Gastroesophageal sphincter (tissue), 4 donors: ENCODE data around the gene KIF1A. TPM values are rescaled to one million over a fixed set of nuclear protein-coding genes. Genes with fewer than 3 reads are reported as not detected.

Experiments used
- ATAC-seq: fragments of 150-250 bp; one replicate; pipeline ENCODE4 v1.9.1; 2016; ENCODE audit warnings: mild to moderate bottlenecking, moderate library complexity
- H3K27ac ChIP-seq, 4 donors: fragments of 200-600 bp; sonication (generic) in 3 of 4; 1 replicate in 3 of 4; 2 replicates in 1 of 4; pipeline ENCODE4 v1.5.1; 2016 to 2019
- H3K27me3 ChIP-seq: fragments of 200-600 bp; sonication (generic); one replicate; pipeline ENCODE4 v1.5.1; 2019
- H3K36me3 ChIP-seq, 2 donors: fragments of 200-600 bp; sonication (generic); one replicate each; pipeline ENCODE4 v1.5.1; 2019; ENCODE audit warnings: control low read depth in 1 of 2
- H3K4me1 ChIP-seq, 3 donors: fragments of 200-600 bp; sonication (generic); 1 replicate in 2 of 3; 2 replicates in 1 of 3; pipeline ENCODE4 v1.5.1; 2016 to 2019; ENCODE audit warnings: control low read depth in 2 of 3
- H3K4me3 ChIP-seq, 2 donors: fragments of 200-600 bp; sonication (generic); one replicate each; pipeline ENCODE4 v1.5.1; 2019; ENCODE audit warnings: mild to moderate bottlenecking in 1 of 2, moderate library complexity in 1 of 2
- H3K9me3 ChIP-seq, 3 donors: fragments of 200-600 bp; sonication (generic); one replicate each; pipeline ENCODE4 v1.5.1; 2017 to 2019; ENCODE audit warnings: control low read depth in 2 of 3
- EP300 ChIP-seq: sonication (generic); formaldehyde crosslinking; IDR thresholded peaks from one replicate; pipeline ENCODE4 v1.6.1; 2017; ENCODE audit warnings: antibody characterized with exemption, mild to moderate bottlenecking
- POLR2A ChIP-seq, 2 donors: fragments of 450-650 bp; IDR thresholded peaks; one replicate each; pipeline ENCODE4 v1.6.1; 2017; ENCODE audit warnings: antibody characterized with exemption in 2 of 2, mild to moderate bottlenecking in 2 of 2, moderate library complexity in 1 of 2
- POLR2AphosphoS5 ChIP-seq: sonication (generic); formaldehyde crosslinking; IDR thresholded peaks from one replicate; pipeline ENCODE4 v1.6.1; 2017; ENCODE audit warnings: antibody characterized with exemption
- WGBS, 2 donors: methylation state at CpG; one replicate each; pipeline ENCODE4 v1.1.5; 2018; ENCODE audit warnings: low coverage in 1 of 2; 5-methylcytosine and 5-hydroxymethylcytosine counted together
- total RNA-seq, 4 donors: library from RNA; depleted of rRNA; stranded (reverse); fragments of >200 nt; gene quantifications; one replicate each; pipeline ENCODE4 v1.1.0, GENCODE V29; 2016
- TF ChIP-seq, protein P1 (sequence below), 4 experiments: fragments of 200-600 bp in 2 of 4; fragments of 450-650 bp in 2 of 4; sonication (generic) in 1 of 4; IDR thresholded peaks; one replicate each; pipeline ENCODE4 v1.5.1; 2017 to 2019; ENCODE audit warnings: antibody characterized with exemption in 4 of 4, mild to moderate bottlenecking in 2 of 4, moderate library complexity in 2 of 4

The KIF1A gene
- total RNA-seq, 4 donors from 2014 or later = 0.62 to 2.3 (median 1.6) TPM

DNA sequence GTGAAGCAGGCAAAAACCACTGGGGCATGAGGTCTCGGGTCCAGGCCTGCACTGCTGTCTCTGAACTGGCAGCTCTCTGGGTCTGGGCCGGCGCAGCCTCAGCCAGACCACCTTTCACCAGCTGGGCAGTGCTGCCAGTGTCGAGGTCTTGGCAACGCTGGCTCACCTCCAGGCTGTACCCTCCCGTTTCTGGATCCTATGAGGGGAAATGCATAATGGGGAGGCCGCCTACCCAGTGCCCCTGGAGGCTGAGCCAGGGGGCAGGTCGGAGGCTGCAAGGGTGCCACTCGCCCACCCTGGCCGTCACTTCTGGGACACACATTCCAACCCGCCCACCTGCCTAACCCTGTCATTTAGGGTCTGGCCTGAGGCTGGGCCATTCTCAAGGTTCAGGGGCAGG is 24.6 kb downstream of the KIF1A start:
- 78% methylated on average over 5 of the region's 11 CpGs; no CpG with 5 or more reads in 1 of the 2 donors for WGBS, 2 donors
- no peaks in the 10 kb centered on the region for H3K36me3 ChIP-seq
- ATAC-seq = no peak
- no peaks in the 10 kb centered on the region for H3K9me3 ChIP-seq
- H3K27me3 ChIP-seq = peaks cover 52% of the 10 kb centered on the region
- TF ChIP-seq, protein P1, sequence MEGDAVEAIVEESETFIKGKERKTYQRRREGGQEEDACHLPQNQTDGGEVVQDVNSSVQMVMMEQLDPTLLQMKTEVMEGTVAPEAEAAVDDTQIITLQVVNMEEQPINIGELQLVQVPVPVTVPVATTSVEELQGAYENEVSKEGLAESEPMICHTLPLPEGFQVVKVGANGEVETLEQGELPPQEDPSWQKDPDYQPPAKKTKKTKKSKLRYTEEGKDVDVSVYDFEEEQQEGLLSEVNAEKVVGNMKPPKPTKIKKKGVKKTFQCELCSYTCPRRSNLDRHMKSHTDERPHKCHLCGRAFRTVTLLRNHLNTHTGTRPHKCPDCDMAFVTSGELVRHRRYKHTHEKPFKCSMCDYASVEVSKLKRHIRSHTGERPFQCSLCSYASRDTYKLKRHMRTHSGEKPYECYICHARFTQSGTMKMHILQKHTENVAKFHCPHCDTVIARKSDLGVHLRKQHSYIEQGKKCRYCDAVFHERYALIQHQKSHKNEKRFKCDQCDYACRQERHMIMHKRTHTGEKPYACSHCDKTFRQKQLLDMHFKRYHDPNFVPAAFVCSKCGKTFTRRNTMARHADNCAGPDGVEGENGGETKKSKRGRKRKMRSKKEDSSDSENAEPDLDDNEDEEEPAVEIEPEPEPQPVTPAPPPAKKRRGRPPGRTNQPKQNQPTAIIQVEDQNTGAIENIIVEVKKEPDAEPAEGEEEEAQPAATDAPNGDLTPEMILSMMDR (IDR thresholded peaks at IDR 0.05) = no peak
- TF ChIP-seq POLR2A (IDR thresholded peaks at IDR 0.05) = no peak
- TF ChIP-seq POLR2AphosphoS5 = no peak
- no peak for TF ChIP-seq EP300
- H3K4me1 ChIP-seq = peaks cover 0 to 8% (median 0%) of the 10 kb centered on the region in 3 donors
- no peak overlapping the region for H3K4me3 ChIP-seq
- H3K27ac ChIP-seq = no peak overlapping the region

DNA sequence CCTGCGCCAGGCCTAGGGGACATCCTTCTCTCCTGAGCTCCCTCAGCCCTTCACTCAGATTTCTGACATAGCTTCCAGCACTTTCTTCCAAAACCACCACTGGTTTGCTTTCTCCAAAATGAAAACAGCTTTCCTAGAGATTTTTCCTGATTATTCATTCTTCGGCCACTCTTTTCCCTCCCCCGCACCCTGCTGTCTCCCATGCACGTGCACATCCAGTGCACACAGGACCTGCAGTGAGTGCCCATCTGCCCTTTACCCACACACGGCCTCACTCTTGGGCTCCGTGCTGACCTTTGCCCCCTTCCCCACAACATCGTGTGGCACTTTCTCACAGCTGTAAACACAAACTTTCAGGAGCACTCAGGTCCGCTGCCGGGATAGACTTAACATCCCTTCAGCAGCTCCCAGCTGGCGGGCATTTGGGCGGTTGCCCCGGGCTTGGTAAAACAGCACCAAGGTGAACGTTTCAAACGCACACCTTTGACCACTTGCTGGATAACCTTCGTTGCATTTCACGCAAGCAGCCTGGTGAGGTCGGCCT is 25.8 kb downstream of the KIF1A start:
- H3K27ac ChIP-seq = no peak overlapping the region
- no peak overlapping the region for H3K4me3 ChIP-seq
- 72 to 77% methylated on average over 6 to 16 of the region's 17 CpGs for WGBS, 2 donors
- TF ChIP-seq POLR2A (IDR thresholded peaks at IDR 0.05) = no peak
- TF ChIP-seq EP300 = no peak
- no peak for TF ChIP-seq POLR2AphosphoS5
- TF ChIP-seq, protein P1 (IDR thresholded peaks at IDR 0.05) = no peak
- H3K36me3 ChIP-seq = no peaks in the 10 kb centered on the region
- H3K27me3 ChIP-seq = peaks cover 42% of the 10 kb centered on the region
- H3K9me3 ChIP-seq = no peaks in the 10 kb centered on the region
- H3K4me1 ChIP-seq = no peaks in the 10 kb centered on the region
- no peak for ATAC-seq

DNA sequence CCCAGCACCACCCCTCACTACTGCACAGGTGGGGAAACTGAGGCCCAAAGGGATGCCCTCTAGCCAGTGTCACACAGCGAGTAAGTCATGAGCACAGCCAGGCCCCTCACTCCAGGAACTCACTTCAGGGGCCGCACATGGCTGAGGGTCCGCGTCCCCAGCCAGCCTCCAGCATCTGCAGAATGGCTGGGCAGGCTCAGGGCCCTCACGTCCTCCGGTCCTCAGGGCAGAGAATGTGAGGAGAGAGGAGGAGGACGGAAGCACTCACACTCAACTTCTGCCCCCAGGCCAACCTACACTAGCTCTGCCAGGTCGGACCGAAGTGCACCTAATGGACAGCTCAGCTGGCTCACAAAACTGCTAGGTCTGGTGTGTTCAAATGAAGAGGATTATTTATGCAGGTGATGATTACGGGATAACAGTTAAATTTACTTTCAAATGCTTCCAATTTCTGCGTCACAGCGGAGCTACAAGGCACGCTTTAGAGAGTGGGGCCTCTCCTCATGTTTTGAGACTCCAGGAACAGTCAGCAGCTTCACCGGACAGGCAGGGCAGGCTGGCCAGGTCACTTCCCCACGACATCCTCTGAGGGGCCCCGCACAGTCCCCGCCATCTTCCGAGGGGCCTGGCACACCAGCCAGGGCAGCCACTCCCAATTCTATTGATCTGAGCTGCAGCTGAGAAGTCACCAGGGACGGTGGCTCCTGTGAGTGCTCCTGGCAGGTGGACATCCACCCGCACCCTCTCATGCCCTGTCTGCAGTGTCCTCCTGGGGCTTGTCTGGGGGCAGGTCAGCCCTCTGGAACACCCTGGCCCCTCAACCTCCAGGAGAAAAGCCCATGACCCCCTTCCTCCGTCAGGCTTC is 26.5 kb downstream of the KIF1A start:
- H3K27me3 ChIP-seq = peaks cover 35% of the 10 kb centered on the region
- no peak for ATAC-seq

DNA sequence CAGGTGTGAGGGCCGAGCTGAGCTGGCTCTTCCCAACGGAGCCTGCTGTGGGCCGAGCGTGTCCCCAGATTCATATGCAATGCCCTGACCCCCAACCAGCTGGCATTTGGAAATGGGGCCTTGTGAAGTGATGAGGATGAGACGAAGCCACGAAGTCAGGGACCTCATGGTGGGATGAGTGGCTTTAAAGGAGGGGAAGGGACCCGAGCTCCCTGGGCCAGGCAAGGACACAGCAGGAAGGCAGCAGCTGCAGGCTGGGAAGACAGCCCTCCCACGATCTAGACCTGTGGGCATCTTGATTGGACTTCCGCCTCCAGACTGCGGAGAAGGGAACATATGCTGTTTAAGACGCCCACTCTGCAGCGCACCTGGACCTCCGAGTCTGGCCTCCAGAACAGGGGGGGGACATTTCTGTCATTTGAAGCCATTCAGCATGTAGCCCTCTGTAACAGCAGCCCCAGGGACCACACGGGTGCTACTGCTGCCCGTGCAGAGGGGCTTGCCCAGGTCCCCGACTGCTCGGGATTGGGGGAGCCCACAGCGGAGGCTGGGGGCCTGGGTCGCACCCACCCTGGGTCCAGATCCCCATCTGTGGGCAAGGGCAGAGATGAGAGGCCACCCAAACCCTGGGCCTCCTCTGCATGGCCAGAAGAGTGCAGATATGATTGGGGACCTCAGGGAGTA is 27.2 kb downstream of the KIF1A start:
- Histone ChIP-seq H3K9me3 (no peaks in the 10 kb centered on the region), H3K27me3 (peaks cover 32% of the 10 kb centered on the region), H3K27ac (no peak overlapping the region), H3K4me1 (no peaks in the 10 kb centered on the region), H3K4me3 (no peak overlapping the region), H3K36me3 (no peaks in the 10 kb centered on the region)
- no peak for TF ChIP-seq POLR2A (IDR thresholded peaks at IDR 0.05)
- TF ChIP-seq, protein P1 (IDR thresholded peaks at IDR 0.05) = no peak
- TF ChIP-seq EP300 = no peak
- TF ChIP-seq POLR2AphosphoS5 = no peak
- WGBS, 2 donors = 61 to 69% methylated on average over 6 to 8 of the region's 19 CpGs
- no peak for ATAC-seq

More for the DNA sequence above, 26.5 kb downstream of the KIF1A start:
- H3K4me1 ChIP-seq = no peaks in the 10 kb centered on the region
- TF ChIP-seq POLR2AphosphoS5 (no peak), EP300 (no peak), POLR2A (IDR thresholded peaks at IDR 0.05) (no peak)
- TF ChIP-seq, protein P1 (IDR thresholded peaks at IDR 0.05) = no peak
- no peak overlapping the region for H3K27ac ChIP-seq
- no peaks in the 10 kb centered on the region for H3K36me3 ChIP-seq
- no peak overlapping the region for H3K4me3 ChIP-seq
- H3K9me3 ChIP-seq = no peaks in the 10 kb centered on the region
- WGBS, 2 donors = 80% methylated on average over 8 to 16 of the region's 21 CpGs
